Transverse colon (tissue), 4 donors: ENCODE measurements around the gene C16orf95. TPM values are rescaled to one million over a fixed set of nuclear protein-coding genes. Genes with fewer than 3 reads are reported as not detected.
A peak's percentile ranks its signal among the peaks of the same experiment; 100 is the strongest.

ENCODE experiments used
- DNase-seq: peaks from one replicate; pipeline ENCODE4 v3.0.0-alpha.2; 2019
- H3K27ac ChIP-seq, 4 donors: fragments of 200-600 bp; sonication (generic); 2 replicates each; pipeline ENCODE4 v1.5.1; 2016 to 2018; ENCODE audit warnings: inconsistent platforms in 4 of 4
- H3K27me3 ChIP-seq: fragments of 200-600 bp; sonication (generic); 2 replicates; pipeline ENCODE4 v1.5.1; 2017; ENCODE audit warnings: inconsistent platforms
- H3K36me3 ChIP-seq, 4 donors: fragments of 200-600 bp; sonication (generic); 2 replicates each; pipeline ENCODE4 v1.5.1; 2017 to 2019; ENCODE audit warnings: inconsistent platforms in 4 of 4
- H3K4me1 ChIP-seq, 4 donors: fragments of 200-600 bp; sonication (generic); 2 replicates each; pipeline ENCODE4 v1.5.1; 2017 to 2020; ENCODE audit warnings: inconsistent platforms in 4 of 4
- H3K4me3 ChIP-seq, 4 donors: fragments of 200-600 bp; sonication (generic); 1 replicate in 1 of 4; 2 replicates in 3 of 4; pipeline versions ENCODE4 v1.5.1 to v1.6.1; 2017 to 2019; ENCODE audit warnings: inconsistent platforms in 4 of 4
- H3K9me3 ChIP-seq, 2 donors: fragments of 200-600 bp; sonication (generic); 2 replicates each; pipeline ENCODE4 v1.5.1; 2017 to 2019; ENCODE audit warnings: inconsistent platforms in 2 of 2
- CTCF ChIP-seq, 5 experiments: fragments of 200-600 bp in 3 of 5; fragments of 450-650 bp in 2 of 5; sonication (generic) in 3 of 5; IDR thresholded peaks; 1 replicate in 2 of 5; 2 replicates in 3 of 5; pipeline ENCODE4 v1.5.1; 2016 to 2017; ENCODE audit warnings: antibody characterized with exemption in 5 of 5, inconsistent platforms in 3 of 5, mild to moderate bottlenecking in 2 of 5, moderate library complexity in 1 of 5
- EP300 ChIP-seq: sonication (generic); formaldehyde crosslinking; IDR thresholded peaks from one replicate; pipeline ENCODE4 v1.6.1; 2017; ENCODE audit warnings: antibody characterized with exemption, low read depth
- POLR2A ChIP-seq: fragments of 450-650 bp; IDR thresholded peaks from one replicate; pipeline ENCODE4 v1.6.1; 2016; ENCODE audit warnings: antibody characterized with exemption, mild to moderate bottlenecking, moderate library complexity
- POLR2AphosphoS5 ChIP-seq, 3 donors: sonication (generic); formaldehyde crosslinking; IDR thresholded peaks; one replicate each; pipeline ENCODE4 v1.6.1; 2016; ENCODE audit warnings: antibody characterized with exemption in 3 of 3
- WGBS, 2 donors: methylation state at CpG; one replicate each; pipeline ENCODE4 v1.1.5; 2018; ENCODE audit warnings: low coverage in 1 of 2; 5-methylcytosine and 5-hydroxymethylcytosine counted together
- in situ Hi-C, 4 donors: fragments of 200-750 bp; cut with MboI; loops; one replicate each; pipeline versions ENCODE4 v1.15.0 to v1.15.1; 2017; ENCODE audit warnings: low sequenced_read_pairs in 3 of 4, low pct_ligation_motif_present in 1 of 4, low pct_unique_long_range_greater_than_20kb in 1 of 4
- intact Hi-C: fragments of 100-400 bp; cut with DNase I; formaldehyde crosslinking; loops from one replicate; pipeline ENCODE4 v1.15.1; 2023; ENCODE audit warnings: low total_unique reads
- total RNA-seq, 4 donors: library from RNA; depleted of rRNA; stranded (reverse); fragments of >200 nt; gene quantifications; one replicate each; pipeline ENCODE4 v1.1.0, GENCODE V29; 2016

C16orf95 gene
- total RNA-seq, 4 donors from 2014 or later = 1.1 to 2.3 TPM; not detected in 2

GRCh38 chr16:87329436-87330256, 12.5 kb upstream of the C16orf95 start:
- DNase-seq = no peak
- H3K9me3 ChIP-seq = no peaks in the 10 kb centered on the region
- in situ Hi-C loops = loop anchor here in 1 of 4 donors (10.0 kb wide), 1 partner anchor 65 kb away; the partner anchor contains the start of gene MAP1LC3B
- H3K4me3 ChIP-seq = no peak overlapping the region
- 92 to 94% methylated on average over 2 to 20 of the region's 20 CpGs for WGBS, 2 donors
- H3K4me1 ChIP-seq = peaks cover 0 to 6% (median 1%) of the 10 kb centered on the region in 4 donors
- TF ChIP-seq POLR2AphosphoS5 (IDR thresholded peaks at IDR 0.05) = no peak
- TF ChIP-seq POLR2A = no peak
- no peak for TF ChIP-seq CTCF (IDR thresholded peaks at IDR 0.05)
- TF ChIP-seq EP300 = no peak
- intact Hi-C loops = loop anchor here (10.0 kb wide), 1 partner anchor 45 kb away; no protein-coding TSS in a partner anchor
- peaks cover 0 to 25% (median 13%) of the 10 kb centered on the region in 4 donors for H3K36me3 ChIP-seq
- no peaks in the 10 kb centered on the region for H3K27me3 ChIP-seq
- no peak overlapping the region for H3K27ac ChIP-seq

GRCh38 chr16:87328846-87329245, 11.7 kb upstream of the C16orf95 start:
- peaks cover 0 to 6% (median 3%) of the 10 kb centered on the region in 4 donors for H3K4me1 ChIP-seq
- no peaks in the 10 kb centered on the region for H3K9me3 ChIP-seq
- H3K4me3 ChIP-seq = no peak overlapping the region
- intact Hi-C loops (loop anchor here (10.0 kb wide), 1 partner anchor 46 kb away; no protein-coding TSS in a partner anchor), in situ Hi-C loops (loop anchor here in 1 of 4 donors (10.0 kb wide), 1 partner anchor 66 kb away; the partner anchor contains the start of gene MAP1LC3B)
- peaks cover 0 to 17% (median 8%) of the 10 kb centered on the region in 4 donors for H3K36me3 ChIP-seq
- H3K27me3 ChIP-seq = no peaks in the 10 kb centered on the region
- H3K27ac ChIP-seq = no peak overlapping the region
- 61% methylated on average over 12 of the region's 12 CpGs; no CpG with 5 or more reads in 1 of the 2 donors for WGBS, 2 donors
- DNase-seq = peak; percentile 49
- TF ChIP-seq CTCF (IDR thresholded peaks at IDR 0.05) (no peak), EP300 (no peak), POLR2AphosphoS5 (IDR thresholded peaks at IDR 0.05) (no peak), POLR2A (no peak)

GRCh38 chr16:87327798-87328495, 10.8 kb upstream of the C16orf95 start:
- intact Hi-C loops = loop anchor here (10.0 kb wide), 1 partner anchor 47 kb away; no protein-coding TSS in a partner anchor
- H3K4me1 ChIP-seq = peaks cover 0 to 6% (median 3%) of the 10 kb centered on the region in 4 donors
- H3K36me3 ChIP-seq = peaks cover 0 to 12% (median 3%) of the 10 kb centered on the region in 4 donors
- 79% methylated on average over 19 of the region's 19 CpGs; no CpG with 5 or more reads in 1 of the 2 donors for WGBS, 2 donors
- no peaks in the 10 kb centered on the region for H3K9me3 ChIP-seq
- peak overlapping the region in 1 of 4 donors; percentile 11 for H3K27ac ChIP-seq
- TF ChIP-seq CTCF (IDR thresholded peaks at IDR 0.05) = no peak
- TF ChIP-seq EP300 = no peak
- no peak for TF ChIP-seq POLR2AphosphoS5 (IDR thresholded peaks at IDR 0.05)
- TF ChIP-seq POLR2A = no peak
- no peak overlapping the region for H3K4me3 ChIP-seq
- no peak for DNase-seq
- no peaks in the 10 kb centered on the region for H3K27me3 ChIP-seq
- in situ Hi-C loops = loop anchor here in 1 of 4 donors (10.0 kb wide), 1 partner anchor 67 kb away; the partner anchor contains the start of gene MAP1LC3B
